Subcutaneous adipose tissue (tissue), 4 donors: Measurements from ENCODE around the gene ITFG2. TPM values are rescaled to one million over a fixed set of nuclear protein-coding genes. Genes with fewer than 3 reads are reported as not detected.

Experiments used
- CTCF ChIP-seq: fragments of 450-650 bp; IDR thresholded peaks from one replicate; pipeline ENCODE4 v1.5.1; 2016; ENCODE audit warnings: low read depth, mild to moderate bottlenecking, control low read depth, antibody characterized with exemption, moderate library complexity
- total RNA-seq, 4 donors: library from RNA; depleted of rRNA; stranded (reverse); fragments of >200 nt; gene quantifications; one replicate each; pipeline ENCODE4 v1.1.0, GENCODE V29; 2016

ITFG2 gene
- total RNA-seq, 4 donors from 2014 or later = 10.9 to 37.7 (median 23.4) TPM

GRCh38 chr12:2857576-2857975 is 45.1 kb downstream of the ITFG2 start:
- TF ChIP-seq CTCF = no peak

GRCh38 chr12:2858334-2858733 is 45.9 kb downstream of the ITFG2 start:
- TF ChIP-seq CTCF = no peak

- TF ChIP-seq CTCF = no peak
Observed at GRCh38 chr12:2858944-2859421, 46.5 kb downstream of the ITFG2 start.

GRCh38 chr12:2860170-2860569 is 47.7 kb downstream of the ITFG2 start:
- no peak for TF ChIP-seq CTCF

GRCh38 chr12:2862876-2863275 is 50.4 kb downstream of the ITFG2 start:
- TF ChIP-seq CTCF = no peak

GRCh38 chr12:2864198-2864597 is 51.7 kb downstream of the ITFG2 start:
- TF ChIP-seq CTCF = no peak

Other genes starting within 250 kb of the ITFG2 start
- 10 to 100 TPM; 17.7 to 36.8 (median 20.9) TPM for gene FKBP4, start 17.7 kb upstream of the ITFG2 start, total RNA-seq
- 1 to 10 TPM in 2 of 4 donors, under 1 TPM in 2; 0.16 to 1.5 (median 1.0) TPM for gene NRIP2, start 22.4 kb downstream of the ITFG2 start, total RNA-seq
- gene TEX52, start 44.4 kb downstream of the ITFG2 start, total RNA-seq = not detected
- 1 to 10 TPM in 2 of 4 donors, not detected in 2; 2.6 to 4.4 TPM for gene FOXM1, start 64.5 kb downstream of the ITFG2 start, total RNA-seq
- gene RHNO1, start 64.6 kb downstream of the ITFG2 start, total RNA-seq = 10 to 100 TPM in 1 of 4 donors, 1 to 10 TPM in 3; 1.1 to 12.4 (median 8.0) TPM
- 10 to 100 TPM; 16.6 to 22.5 (median 20.6) TPM for gene TULP3, start 78.2 kb downstream of the ITFG2 start, total RNA-seq
- 10 to 100 TPM in 1 of 4 donors, 1 to 10 TPM in 3; 3.7 to 13.4 (median 5.4) TPM for gene TEAD4, start 146.7 kb downstream of the ITFG2 start, total RNA-seq